ENCODE measurements around the gene CFC1B. TPM values are rescaled to one million over a fixed set of nuclear protein-coding genes. Genes with fewer than 3 reads are reported as not detected.
"Not testable (repeated sequence)": the region's sequence is repeated elsewhere in the genome, so short reads cannot be mapped to it uniquely, and the experiment has no call there.

Gene CFC1B
- polyA plus RNA-seq, 4 donors = not detected

GRCh38 chr2:130556441-130556840 lies 35.4 kb downstream of the CFC1B start:
- not testable (repeated sequence) for DNase-seq (ENCODE audit: low read depth in 4 of 4, low spot score in 3 of 4)

- not testable (repeated sequence) for DNase-seq (ENCODE audit: low read depth in 4 of 4, low spot score in 3 of 4)
Measured at GRCh38 chr2:130566165-130566564, 45.1 kb downstream of the CFC1B start.

GRCh38 chr2:130571929-130572328 lies 50.9 kb downstream of the CFC1B start:
- DNase-seq (ENCODE audit: low read depth in 4 of 4, low spot score in 3 of 4) = not testable (repeated sequence)

- DNase-seq (ENCODE audit: low read depth in 4 of 4, low spot score in 3 of 4) = not testable (repeated sequence)
Measured at GRCh38 chr2:130574230-130574629, 53.2 kb downstream of the CFC1B start.

GRCh38 chr2:130576209-130576784 lies 55.3 kb downstream of the CFC1B start:
- not testable (repeated sequence) for DNase-seq (ENCODE audit: low read depth in 4 of 4, low spot score in 3 of 4)

- not testable (repeated sequence) for DNase-seq (ENCODE audit: low read depth in 4 of 4, low spot score in 3 of 4)
Measured at GRCh38 chr2:130577559-130577958, 56.5 kb downstream of the CFC1B start.

Other genes with a start within 250 kb of the CFC1B start
- 10 to 100 TPM; 36.4 to 44.2 (median 37.8) TPM for gene IMP4, start 178.3 kb upstream of the CFC1B start, polyA plus RNA-seq (ENCODE audit: insufficient read length in 4 of 4)
- 10 to 100 TPM; 25.9 to 37.9 (median 30.2) TPM for gene PTPN18, start 165.2 kb upstream of the CFC1B start, polyA plus RNA-seq (ENCODE audit: insufficient read length in 4 of 4)
- gene POTEI, start 11.9 kb upstream of the CFC1B start, polyA plus RNA-seq (ENCODE audit: insufficient read length in 4 of 4) = under 1 TPM in 3 of 4 donors, not detected in 1; 0.04 to 0.10 (median 0.06) TPM
- gene CFC1, start 78.4 kb downstream of the CFC1B start, polyA plus RNA-seq (ENCODE audit: insufficient read length in 4 of 4) = under 1 TPM in 1 of 4 donors, not detected in 3; 0.21 TPM
- gene POTEJ, start 90.2 kb downstream of the CFC1B start, polyA plus RNA-seq (ENCODE audit: insufficient read length in 4 of 4) = under 1 TPM in 3 of 4 donors, not detected in 1; 0.08 to 0.12 (median 0.10) TPM
- gene GPR148, start 207.8 kb downstream of the CFC1B start, polyA plus RNA-seq (ENCODE audit: insufficient read length in 4 of 4) = not detected
- under 1 TPM in 3 of 4 donors, not detected in 1; 0.03 to 0.12 (median 0.11) TPM for gene AMER3, start 234.3 kb downstream of the CFC1B start, polyA plus RNA-seq (ENCODE audit: insufficient read length in 4 of 4)